ENCODE data around the gene PTPN2. TPM values are rescaled to one million over a fixed set of nuclear protein-coding genes. Genes with fewer than 3 reads are reported as not detected.
A peak's percentile ranks its signal among the peaks of the same experiment; 100 is the strongest.

PTPN2 gene
- 69.7 and 85.0 TPM in 2 replicates for total RNA-seq (2014; rRNA removed; shearing (Covaris generic))
- 54.9 and 64.2 TPM in 2 replicates for total RNA-seq (2022)
- Bru-seq, nascent RNA = percentile 86 among the genes with signal in this experiment
- BruChase-seq, experiment 1, labeled RNA remaining after a 6-hour chase = percentile 80 among the genes with signal in this experiment
- percentile 74 among the genes with signal in this experiment for BruChase-seq, experiment 2, labeled RNA remaining after a 2-hour chase
- long read RNA-seq, transcript PTPN2-202 (10 exons, 1,706 nt) = major isoform, 61 of 107 reads
- long read RNA-seq, transcript PTPN2-201 (9 exons, 3,467 nt) = minor isoform, 22 of 107 reads
- long read RNA-seq, partial matches to known transcripts = 2 of 107 reads
- long read RNA-seq, other reads (novel, unspliced or antisense) = 15 of 107 reads

DNA sequence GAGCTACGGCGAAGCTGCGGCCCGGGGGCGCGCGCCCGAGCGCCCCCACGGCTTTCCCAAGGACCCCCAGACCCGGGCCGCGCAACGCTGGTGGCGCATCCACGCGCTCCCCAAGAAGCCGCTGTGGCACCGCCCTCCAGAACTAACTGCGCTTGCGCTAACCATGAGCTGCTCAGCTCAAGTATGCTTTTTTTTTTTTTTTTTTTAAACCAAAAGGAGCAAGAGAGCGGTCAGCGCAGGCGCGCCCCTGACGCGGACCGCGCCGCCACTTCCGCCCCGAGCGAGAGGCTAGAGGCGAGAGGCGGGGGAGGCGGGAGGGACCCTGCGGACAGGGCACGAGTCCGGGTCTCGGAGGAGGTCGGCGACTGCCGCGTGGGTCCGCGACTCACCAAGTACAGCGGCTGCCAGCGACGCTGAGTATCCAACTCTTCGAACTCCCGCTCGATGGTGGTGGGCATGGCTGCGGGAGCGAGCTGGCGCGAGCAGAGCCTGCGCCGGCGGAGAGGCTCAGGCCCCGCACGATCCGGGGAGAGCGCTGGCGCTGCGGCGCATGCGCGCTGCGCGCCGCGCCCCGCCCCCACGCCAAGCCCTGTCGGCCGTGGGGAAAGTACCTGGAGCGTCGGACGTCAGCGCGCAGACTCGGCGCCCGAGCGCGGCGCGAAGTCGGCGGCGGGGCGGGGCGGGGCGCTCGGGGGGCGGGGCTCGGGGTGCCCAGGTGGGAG is at the start of gene PTPN2:
TSS of gene PTPN2 (minus strand) at position 554 of the 722 bp plus-strand sequence. CDS start at position 458, 96 bp downstream.
- Histone ChIP-seq H3K9me2 (ENCODE audit: insufficient read depth, low read length) (no peaks in the 10 kb centered on the region), H3K36me3 (ENCODE audit: insufficient read depth, low read length) (no peaks in the 10 kb centered on the region; the same call in 1 of the 2 replicates), H3K4me2 (ENCODE audit: low read length) (peak within 1 kb of the TSS; percentile 99), H3K4me1 (ENCODE audit: insufficient read depth, low read length, poor library complexity, severe bottlenecking) (peaks cover 61% of the 10 kb centered on the region), H3K9me3 (ENCODE audit: low read length) (no peaks in the 10 kb centered on the region), H4K20me1 (ENCODE audit: insufficient read depth, low read length) (peaks cover 35% of the 10 kb centered on the region; the same call in 1 of the 2 replicates), H3K4me3 (ENCODE audit: low read depth, low read length, poor library complexity, severe bottlenecking) (peak within 1 kb of the TSS; percentile 78), H3K27ac (ENCODE audit: low read depth, low read length, poor library complexity, severe bottlenecking) (peak within 1 kb of the TSS; percentile 86), H3K79me2 (ENCODE audit: insufficient read depth, low read depth, low read length) (peaks cover 47% of the 10 kb centered on the region), H2AFZ (ENCODE audit: low read length) (peak within 1 kb of the TSS; percentile 71; the same call in 1 of the 2 replicates)
- DNase-seq (ENCODE audit: low spot score) = peak; percentile 95
- no TSS peak for BruUV-seq (replicated peaks)
- CTCF ChIA-PET (ENCODE audit: unreplicated experiment) = interaction anchor here (0.6 to 0.9 kb wide), 2 partner anchors 44 to 134 kb away, joined by 3 to 6 read pairs; no protein-coding TSS in a partner anchor
- POLR2A ChIA-PET = interaction anchor here (0.6 to 4.0 kb wide), 30 partner anchors 11 to 255 kb away, joined by 3 to 52 read pairs (median 3); partner anchors contain the start of genes CEP192 and SEH1L
- TF ChIP-seq, protein P1, sequence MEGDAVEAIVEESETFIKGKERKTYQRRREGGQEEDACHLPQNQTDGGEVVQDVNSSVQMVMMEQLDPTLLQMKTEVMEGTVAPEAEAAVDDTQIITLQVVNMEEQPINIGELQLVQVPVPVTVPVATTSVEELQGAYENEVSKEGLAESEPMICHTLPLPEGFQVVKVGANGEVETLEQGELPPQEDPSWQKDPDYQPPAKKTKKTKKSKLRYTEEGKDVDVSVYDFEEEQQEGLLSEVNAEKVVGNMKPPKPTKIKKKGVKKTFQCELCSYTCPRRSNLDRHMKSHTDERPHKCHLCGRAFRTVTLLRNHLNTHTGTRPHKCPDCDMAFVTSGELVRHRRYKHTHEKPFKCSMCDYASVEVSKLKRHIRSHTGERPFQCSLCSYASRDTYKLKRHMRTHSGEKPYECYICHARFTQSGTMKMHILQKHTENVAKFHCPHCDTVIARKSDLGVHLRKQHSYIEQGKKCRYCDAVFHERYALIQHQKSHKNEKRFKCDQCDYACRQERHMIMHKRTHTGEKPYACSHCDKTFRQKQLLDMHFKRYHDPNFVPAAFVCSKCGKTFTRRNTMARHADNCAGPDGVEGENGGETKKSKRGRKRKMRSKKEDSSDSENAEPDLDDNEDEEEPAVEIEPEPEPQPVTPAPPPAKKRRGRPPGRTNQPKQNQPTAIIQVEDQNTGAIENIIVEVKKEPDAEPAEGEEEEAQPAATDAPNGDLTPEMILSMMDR (conservative IDR thresholded peaks at IDR 0.05; ENCODE audit: low read length) = no peak
- TF ChIP-seq EZH2phosphoT487 (IDR thresholded peaks at IDR 0.05; ENCODE audit: borderline replicate concordance, low read depth, low read length) = no peak
- intact Hi-C loops (cut with micrococcal nuclease; ENCODE audit: unreplicated experiment) = loop anchor here (1.0 to 5.0 kb wide), 4 partner anchors 21 to 507 kb away; partner anchors contain the start of genes AFG3L2 and SEH1L

DNA sequence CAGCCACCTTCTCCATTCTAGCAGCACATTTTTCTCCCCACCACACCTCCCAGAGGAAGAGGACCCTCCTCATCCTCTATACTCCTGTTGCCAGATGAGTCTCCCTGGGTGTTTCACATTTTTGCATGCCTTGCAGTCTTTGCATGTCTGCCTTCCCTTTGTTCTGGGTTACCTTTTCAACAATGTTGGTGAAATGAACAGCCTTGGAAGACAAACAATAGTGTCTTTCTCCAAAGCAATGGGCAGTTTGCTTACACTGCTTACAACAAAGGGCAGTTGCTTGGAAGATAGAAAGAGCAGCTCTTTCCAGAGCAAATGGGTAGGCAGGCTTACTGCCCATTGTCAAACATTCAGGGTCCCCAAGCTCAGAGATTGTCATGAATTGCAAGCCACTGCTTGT is 49.3 kb upstream of the PTPN2 start:
- ChIA-PET POLR2A (interaction anchor here (0.6 to 2.1 kb wide), 2 partner anchors 10 to 290 kb away, joined by 3 to 4 read pairs; no protein-coding TSS in a partner anchor), CTCF (ENCODE audit: unreplicated experiment) (interaction anchor here (1.0 kb wide), 1 partner anchor 190 kb away, joined by 3 read pairs; no protein-coding TSS in a partner anchor)
- DNase-seq (ENCODE audit: low spot score) = no peak
- Histone ChIP-seq H3K4me3 (ENCODE audit: low read depth, low read length, poor library complexity, severe bottlenecking) (no peak overlapping the region), H2AFZ (ENCODE audit: low read length) (no peak overlapping the region), H3K79me2 (ENCODE audit: insufficient read depth, low read depth, low read length) (no peaks in the 10 kb centered on the region), H3K4me1 (ENCODE audit: insufficient read depth, low read length, poor library complexity, severe bottlenecking) (no peaks in the 10 kb centered on the region), H4K20me1 (ENCODE audit: insufficient read depth, low read length) (no peaks in the 10 kb centered on the region), H3K36me3 (ENCODE audit: insufficient read depth, low read length) (no peaks in the 10 kb centered on the region), H3K27ac (ENCODE audit: low read depth, low read length, poor library complexity, severe bottlenecking) (no peak overlapping the region), H3K9me3 (ENCODE audit: low read length) (no peaks in the 10 kb centered on the region), H3K9me2 (ENCODE audit: insufficient read depth, low read length) (no peaks in the 10 kb centered on the region), H3K4me2 (ENCODE audit: low read length) (no peak overlapping the region)
- no peak for TF ChIP-seq EZH2phosphoT487 (IDR thresholded peaks at IDR 0.05; ENCODE audit: borderline replicate concordance, low read depth, low read length)
- TF ChIP-seq, protein P1 (conservative IDR thresholded peaks at IDR 0.05; ENCODE audit: low read length) = no peak
- intact Hi-C loops (cut with micrococcal nuclease; ENCODE audit: unreplicated experiment) = loop anchor here (5.0 to 10.0 kb wide), 3 partner anchors 41 to 269 kb away; no protein-coding TSS in a partner anchor
- BruUV-seq (replicated peaks) = no TSS peak
